ENCODE measurements around the gene OXTR.

GRCh38 chr3:8817486-8817885, 48.1 kb upstream of the OXTR start:
- TF ChIP-seq CTCF (optimal IDR thresholded peaks at IDR 0.05 in 1 of 3, IDR thresholded peaks at IDR 0.05 in 1 of 3, conservative IDR thresholded peaks at IDR 0.05 in 1 of 3; ENCODE audit: extremely low read depth in 1 of 3, insufficient read depth in 2 of 3, low read length in 3 of 3) (no peak), EZH2 (IDR thresholded peaks at IDR 0.05; ENCODE audit: low read length) (no peak)
